Measurements from ENCODE around the gene TSPEAR.

- TF ChIP-seq SOX15 (CRISPR knock-in tag; IDR thresholded peaks at IDR 0.05) = no peak
- no peak for TF ChIP-seq USF2 (CRISPR knock-in tag; IDR thresholded peaks at IDR 0.05)
- TF ChIP-seq KAT7 (CRISPR knock-in tag; IDR thresholded peaks at IDR 0.05; ENCODE audit: borderline replicate concordance) = no peak
- no peak for TF ChIP-seq CREB1 (CRISPR knock-in tag; IDR thresholded peaks at IDR 0.05)
- no peak for TF ChIP-seq E2F1 (CRISPR knock-in tag; IDR thresholded peaks at IDR 0.05)
- TF ChIP-seq GTF2I (CRISPR knock-in tag; conservative IDR thresholded peaks at IDR 0.05) = no peak
- TF ChIP-seq SP1 (CRISPR knock-in tag; conservative IDR thresholded peaks at IDR 0.05) = no peak
- TF ChIP-seq CTCF (IDR thresholded peaks at IDR 0.05) = no peak
- no peak for TF ChIP-seq NR3C1 (CRISPR knock-in tag; conservative IDR thresholded peaks at IDR 0.05; ENCODE audit: low read depth)
- TF ChIP-seq NR2C2 (CRISPR knock-in tag; IDR thresholded peaks at IDR 0.05) = no peak
- TF ChIP-seq NR1H2 (CRISPR knock-in tag; IDR thresholded peaks at IDR 0.05) = no peak
- TF ChIP-seq ZNF423 (CRISPR knock-in tag; IDR thresholded peaks at IDR 0.05) = no peak
- no peak for TF ChIP-seq ATF3 (CRISPR knock-in tag; conservative IDR thresholded peaks at IDR 0.05)
Observed at GRCh38 chr21:44535963-44536362, 175.4 kb downstream of the TSPEAR start.
